Endothelial cell of umbilical vein (primary cell): ENCODE data around the gene PTPRCAP. TPM values are rescaled to one million over a fixed set of nuclear protein-coding genes. Genes with fewer than 3 reads are reported as not detected.

Experiments
- BruUV-seq: library from RNA; stranded (reverse); fragments of 400-500 nt; replicated peaks from 2 replicates; lab custom pipeline; 2021; lab: Mats Ljungman, UMichigan
- CTCF ChIA-PET: fragments of 300-600, 350-600 bp; sonication (Branson Sonifier 250); formaldehyde crosslinking; loops from one replicate; lab custom pipeline; 2021; ENCODE audit warnings: antibody characterized with exemption, inconsistent platforms; lab: Charles Lee
- POLR2A ChIA-PET: fragments of 300-600, 350-600 bp; sonication (Branson Sonifier 250); formaldehyde crosslinking; loops from one replicate; lab custom pipeline; 2021; ENCODE audit warnings: antibody characterized with exemption, inconsistent platforms; lab: Charles Lee
- DNase-seq: peaks from one replicate; pipeline ENCODE4 v3.0.0-alpha.2; 2011; ENCODE audit warnings: low read depth, low spot score
- FAIRE-seq: peaks from 2 replicates; lab custom pipeline; 2011; peaks lifted over from hg19 to GRCh38; lab: Jason Lieb, UNC
- H2AFZ ChIP-seq: 2 replicates; pipeline ENCODE4 v1.6.0; 2012; ENCODE audit warnings: low read depth, low read length, control low read depth, inconsistent platforms
- H3K27ac ChIP-seq: 2 replicates; pipeline ENCODE4 v1.5.1; 2011; ENCODE audit warnings: low read depth, mild to moderate bottlenecking, control low read depth, low read length, moderate library complexity; ENCODE audit not compliant: insufficient read depth
- H3K27me3 ChIP-seq, 2 experiments: 2 replicates each; pipeline versions ENCODE4 v1.6.0 to v1.6.1; 2011; ENCODE audit warnings: low read length in 2 of 2, mixed read lengths in 1 of 2; ENCODE audit not compliant: control insufficient read depth in 2 of 2, insufficient read depth in 2 of 2
- H3K36me3 ChIP-seq, 2 experiments: 2 replicates in 1 of 2; 3 replicates in 1 of 2; pipeline ENCODE4 v1.5.1; 2011; ENCODE audit warnings: low read length in 2 of 2, mild to moderate bottlenecking in 1 of 2, moderate library complexity in 1 of 2; ENCODE audit not compliant: control insufficient read depth in 2 of 2, insufficient read depth in 2 of 2; ENCODE audit errors: extremely low read depth in 1 of 2
- H3K4me1 ChIP-seq: 3 replicates; pipeline ENCODE4 v1.5.1; 2011; ENCODE audit warnings: mild to moderate bottlenecking, low read length; ENCODE audit not compliant: control insufficient read depth, insufficient read depth; ENCODE audit errors: extremely low read depth
- H3K4me2 ChIP-seq: 2 replicates; pipeline ENCODE4 v1.6.1; 2011; ENCODE audit warnings: low read length, control low read depth, mixed read lengths; ENCODE audit not compliant: insufficient read depth
- H3K4me3 ChIP-seq, 3 experiments: fragments of 200-600 bp in 1 of 3; sonication (generic), shearing (Covaris generic) in 1 of 3; replicated peaks in 1 of 3; 2 replicates each; pipeline ENCODE4 v1.5.1; 2011 to 2016; ENCODE audit warnings: control low read depth in 3 of 3, low read length in 3 of 3, mild to moderate bottlenecking in 2 of 3, inconsistent platforms in 1 of 3, low read depth in 1 of 3, moderate library complexity in 1 of 3; ENCODE audit not compliant: insufficient read depth in 1 of 3
- H3K79me2 ChIP-seq: 2 replicates; pipeline ENCODE4 v1.6.0; 2012; ENCODE audit warnings: low read length, inconsistent platforms; ENCODE audit not compliant: control insufficient read depth, insufficient read depth
- H3K9ac ChIP-seq: replicated peaks from 2 replicates; pipeline ENCODE3; 2011; ENCODE audit warnings: low read length, control low read depth; ENCODE audit not compliant: insufficient read depth; ENCODE audit errors: extremely low read depth
- H3K9me1 ChIP-seq: replicated peaks from 3 replicates; pipeline ENCODE4 v1.6.0; 2011; ENCODE audit warnings: mild to moderate bottlenecking, low read length; ENCODE audit not compliant: control insufficient read depth, insufficient read depth; ENCODE audit errors: extremely low read depth
- H3K9me3 ChIP-seq: replicated peaks from 2 replicates; pipeline ENCODE4 v1.5.1; 2012; ENCODE audit warnings: low read length, inconsistent platforms; ENCODE audit not compliant: control insufficient read depth, insufficient read depth
- H4K20me1 ChIP-seq: replicated peaks from 2 replicates; pipeline ENCODE3; 2011; ENCODE audit warnings: mild to moderate bottlenecking, low read length; ENCODE audit not compliant: control insufficient read depth, insufficient read depth; ENCODE audit errors: extremely low read depth
- CTCF ChIP-seq, 2 donors: IDR thresholded peaks; 1 replicate in 1 of 2; 2 replicates in 1 of 2; pipeline ENCODE4 v1.5.1; 2011; ENCODE audit warnings: low read length in 2 of 2, mild to moderate bottlenecking in 2 of 2, moderate library complexity in 2 of 2, control low read depth in 1 of 2, inconsistent platforms in 1 of 2, low read depth in 1 of 2; ENCODE audit not compliant: insufficient read depth in 1 of 2; ENCODE audit errors: extremely low read depth in 1 of 2
- EZH2 ChIP-seq: IDR thresholded peaks from 2 replicates; pipeline ENCODE4 v1.6.1; 2012; ENCODE audit warnings: borderline replicate concordance, low read depth, mild to moderate bottlenecking, moderate library complexity, low read length, inconsistent platforms; ENCODE audit not compliant: severe bottlenecking
- FOS ChIP-seq: IDR thresholded peaks from 2 replicates; pipeline ENCODE4 v1.6.1; 2011; ENCODE audit warnings: mild to moderate bottlenecking, low read length, moderate library complexity, borderline replicate concordance; ENCODE audit not compliant: insufficient read depth
- GATA2 ChIP-seq: IDR thresholded peaks from 2 replicates; pipeline ENCODE4 v1.7.0; 2011; ENCODE audit warnings: low read depth, mild to moderate bottlenecking, moderate library complexity, mixed read lengths, low read length; ENCODE audit not compliant: insufficient read length, insufficient read depth
- JUN ChIP-seq: IDR thresholded peaks from 2 replicates; pipeline ENCODE4 v1.6.1; 2011; ENCODE audit warnings: borderline replicate concordance, low read depth; ENCODE audit not compliant: insufficient read length, insufficient read depth
- MYC ChIP-seq: IDR thresholded peaks from one replicate; pipeline ENCODE4 v1.6.1; 2011; ENCODE audit warnings: mild to moderate bottlenecking, low read depth, low read length
- POLR2A ChIP-seq: IDR thresholded peaks from 2 replicates; pipeline ENCODE4 v1.6.1; 2012; ENCODE audit warnings: low read depth, mild to moderate bottlenecking, control low read depth, low read length
- POLR2AphosphoS5 ChIP-seq: IDR thresholded peaks from 2 replicates; pipeline ENCODE4 v1.6.1; 2012; ENCODE audit warnings: low read depth, mild to moderate bottlenecking, control low read depth, low read length, moderate library complexity; ENCODE audit not compliant: insufficient read depth
- dilution Hi-C: fragments of 300-500 bp; cut with MboI; formaldehyde crosslinking; loops from one replicate; pipeline ENCODE4 v1.15.0; 2019; ENCODE audit warnings: low sequenced_read_pairs; ENCODE audit not compliant: extremely low pct_ligation_motif_present
- intact Hi-C: fragments of 100-400 bp; cut with micrococcal nuclease; formaldehyde crosslinking; loops from one replicate; pipeline ENCODE4 v1.10.0; 2022
- polyA plus RNA-seq, 4 experiments: library from polyadenylated mRNA; depleted of rRNA in 3 of 4; stranded (reverse) in 3 of 4; unstranded in 1 of 4; fragments of >200 nt; gene quantifications; 2 replicates each; pipeline versions ENCODE4 v1.2.1 to v1.2.3, GENCODE V29; 2011 to 2012; ENCODE audit warnings: missing spikeins in 1 of 4
- total RNA-seq: library from RNA; stranded (reverse); gene quantifications from 2 replicates; pipeline ENCODE4 v1.2.3, GENCODE V29; 2021
- TF ChIP-seq, protein P1 (sequence below): IDR thresholded peaks from 2 replicates; pipeline ENCODE4 v1.6.1; 2011; ENCODE audit not compliant: insufficient read depth, insufficient read length

The PTPRCAP gene
- total and polyA plus RNA-seq, 2 donors (not counting 3 experiments of a cell fraction or from before 2014, with no cell fraction given): 3.6 TPM; not detected in 1

GRCh38 chr11:67397536-67397935, 39.9 kb downstream of the PTPRCAP start:
- BruUV-seq: no TSS peak
- H3K79me2 ChIP-seq: peaks cover 19% of the 10 kb centered on the region
- intact Hi-C loops (no loop called here), dilution Hi-C loops (no loop called here)
- no peaks in the 10 kb centered on the region for H3K27me3 ChIP-seq
- FAIRE-seq (no peak), DNase-seq (no peak)
- no peak overlapping the region for H3K9ac ChIP-seq
- no peak overlapping the region for H2AFZ ChIP-seq
- POLR2A ChIA-PET: no interaction called here
- no peak overlapping the region for H3K4me3 ChIP-seq
- no peaks in the 10 kb centered on the region for H3K9me1 ChIP-seq
- H4K20me1 ChIP-seq: no peaks in the 10 kb centered on the region
- TF ChIP-seq JUN (no peak), POLR2AphosphoS5 (no peak), EZH2 (no peak), CTCF (IDR thresholded peaks at IDR 0.05; ENCODE audit: extremely low read depth in 1 of 2, insufficient read depth in 1 of 2, low read depth in 1 of 2, low read length in 2 of 2) (no peak), POLR2A (no peak), FOS (no peak), MYC (no peak), GATA2 (no peak)
- TF ChIP-seq, protein P1, sequence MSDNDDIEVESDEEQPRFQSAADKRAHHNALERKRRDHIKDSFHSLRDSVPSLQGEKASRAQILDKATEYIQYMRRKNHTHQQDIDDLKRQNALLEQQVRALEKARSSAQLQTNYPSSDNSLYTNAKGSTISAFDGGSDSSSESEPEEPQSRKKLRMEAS: no peak
- H3K27ac ChIP-seq: no peak overlapping the region
- CTCF ChIA-PET: interaction anchor here (1.4 to 2.7 kb wide), 2 partner anchors 8 to 15 kb away, joined by 6 to 9 read pairs; no protein-coding TSS in a partner anchor
- no peaks in the 10 kb centered on the region for H3K9me3 ChIP-seq
- peaks cover 6 to 27% of the 10 kb centered on the region in 2 experiments for H3K36me3 ChIP-seq
- H3K4me2 ChIP-seq: no peak overlapping the region
- H3K4me1 ChIP-seq: peaks cover 21% of the 10 kb centered on the region
